ENCODE results near the gene FTCDNL1.

The FTCDNL1 gene

GRCh38 chr2:199734011-199734410, 117.0 kb downstream of the FTCDNL1 start:
- TF ChIP-seq, protein P1, sequence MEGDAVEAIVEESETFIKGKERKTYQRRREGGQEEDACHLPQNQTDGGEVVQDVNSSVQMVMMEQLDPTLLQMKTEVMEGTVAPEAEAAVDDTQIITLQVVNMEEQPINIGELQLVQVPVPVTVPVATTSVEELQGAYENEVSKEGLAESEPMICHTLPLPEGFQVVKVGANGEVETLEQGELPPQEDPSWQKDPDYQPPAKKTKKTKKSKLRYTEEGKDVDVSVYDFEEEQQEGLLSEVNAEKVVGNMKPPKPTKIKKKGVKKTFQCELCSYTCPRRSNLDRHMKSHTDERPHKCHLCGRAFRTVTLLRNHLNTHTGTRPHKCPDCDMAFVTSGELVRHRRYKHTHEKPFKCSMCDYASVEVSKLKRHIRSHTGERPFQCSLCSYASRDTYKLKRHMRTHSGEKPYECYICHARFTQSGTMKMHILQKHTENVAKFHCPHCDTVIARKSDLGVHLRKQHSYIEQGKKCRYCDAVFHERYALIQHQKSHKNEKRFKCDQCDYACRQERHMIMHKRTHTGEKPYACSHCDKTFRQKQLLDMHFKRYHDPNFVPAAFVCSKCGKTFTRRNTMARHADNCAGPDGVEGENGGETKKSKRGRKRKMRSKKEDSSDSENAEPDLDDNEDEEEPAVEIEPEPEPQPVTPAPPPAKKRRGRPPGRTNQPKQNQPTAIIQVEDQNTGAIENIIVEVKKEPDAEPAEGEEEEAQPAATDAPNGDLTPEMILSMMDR (IDR thresholded peaks at IDR 0.05; ENCODE audit: insufficient read depth, missing control alignments), result no peak
- no peak for DNase-seq (ENCODE audit: insufficient read length, low spot score)
- no peak for FAIRE-seq

- FAIRE-seq (no peak), DNase-seq (ENCODE audit: insufficient read length, low spot score) (no peak)
- TF ChIP-seq, protein P1 (IDR thresholded peaks at IDR 0.05; ENCODE audit: insufficient read depth, missing control alignments), result no peak
These were observed 123.2 kb downstream of the FTCDNL1 start for GRCh38 chr2:199727801-199728200.

DNA sequence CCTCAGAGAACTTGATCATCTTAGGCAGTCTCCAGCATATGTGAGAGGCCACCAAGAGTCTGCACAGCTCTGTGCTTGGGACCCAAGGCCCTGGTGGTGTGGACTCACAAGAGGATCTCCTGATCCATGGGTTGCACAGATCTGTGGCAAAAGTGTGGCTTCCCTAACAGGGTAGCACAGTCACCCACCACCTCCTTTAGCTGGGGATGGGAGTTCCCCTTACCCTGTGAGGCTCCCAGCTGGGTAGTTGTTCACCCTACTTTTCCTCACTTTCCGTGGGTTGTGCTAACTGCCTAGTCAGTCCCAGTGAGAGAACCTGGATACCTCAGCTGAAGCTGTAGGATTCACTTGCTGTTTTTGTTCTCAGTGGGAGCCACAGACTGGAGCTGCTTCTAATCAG, 123.7 kb downstream of the FTCDNL1 start:
- FAIRE-seq (no peak), DNase-seq (ENCODE audit: insufficient read length, low spot score) (no peak)
- TF ChIP-seq, protein P1 (IDR thresholded peaks at IDR 0.05; ENCODE audit: insufficient read depth, missing control alignments), result no peak

- no peak for FAIRE-seq
- no peak for DNase-seq (ENCODE audit: insufficient read length, low spot score)
These were observed 132.9 kb downstream of the FTCDNL1 start for GRCh38 chr2:199718074-199718473.

DNA sequence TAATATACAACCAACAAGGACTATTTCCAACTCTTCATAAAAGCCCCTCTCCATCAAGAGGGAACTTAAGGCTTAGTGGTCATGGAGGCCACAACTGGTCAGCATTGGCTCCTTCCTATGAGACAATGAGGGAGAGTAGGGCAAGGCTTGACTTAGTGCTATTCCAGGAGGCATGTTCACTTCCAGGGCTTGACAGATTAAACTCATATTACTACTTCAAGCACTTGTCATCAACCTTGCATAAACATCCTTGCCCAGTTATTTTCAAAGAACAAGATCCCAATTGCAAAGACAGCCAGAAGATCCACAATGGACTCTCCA, 133.4 kb downstream of the FTCDNL1 start:
- FAIRE-seq, result no peak
- TF ChIP-seq, protein P1 (IDR thresholded peaks at IDR 0.05; ENCODE audit: insufficient read depth, missing control alignments), result no peak
- no peak for DNase-seq (ENCODE audit: insufficient read length, low spot score)

More at GRCh38 chr2:199718074-199718473, 132.9 kb downstream of the FTCDNL1 start:
- TF ChIP-seq, protein P1 (IDR thresholded peaks at IDR 0.05; ENCODE audit: insufficient read depth, missing control alignments), result no peak

- DNase-seq (ENCODE audit: insufficient read length, low spot score), result no peak
- no peak for FAIRE-seq
- TF ChIP-seq, protein P1 (IDR thresholded peaks at IDR 0.05; ENCODE audit: insufficient read depth, missing control alignments), result no peak
These were observed 134.0 kb downstream of the FTCDNL1 start for GRCh38 chr2:199716807-199717586.

DNA sequence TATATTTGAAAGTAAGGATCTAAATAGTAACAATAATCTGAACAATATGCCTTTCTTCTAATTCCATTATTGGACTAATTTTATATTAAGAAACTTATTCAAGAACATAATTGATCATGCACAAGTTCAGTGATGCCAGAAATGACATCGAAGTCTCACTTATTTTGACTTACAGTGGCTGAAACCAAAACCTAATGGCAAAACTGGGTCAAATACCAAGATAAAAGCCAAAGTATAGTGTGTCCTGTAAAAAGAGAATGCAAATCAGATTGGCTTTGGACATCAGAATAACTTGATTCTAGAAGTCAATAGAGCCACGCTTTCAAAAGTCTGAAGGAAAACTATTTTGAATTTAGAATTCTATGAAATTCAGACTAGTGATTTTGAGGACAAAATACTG, 137.2 kb downstream of the FTCDNL1 start:
- DNase-seq (ENCODE audit: insufficient read length, low spot score) (no peak), FAIRE-seq (no peak)
- TF ChIP-seq, protein P1 (IDR thresholded peaks at IDR 0.05; ENCODE audit: insufficient read depth, missing control alignments), result no peak
